Measurements from ENCODE around the gene PREP.

PREP gene

GRCh38 chr6:105375797-105376196 is 27.1 kb downstream of the PREP start:
- peaks cover 3% of the 10 kb centered on the region for H3K36me3 ChIP-seq (ENCODE audit: control insufficient read depth, insufficient read depth, low read length)

GRCh38 chr6:105374010-105374420 is 28.9 kb downstream of the PREP start:
- no peak for DNase-seq (ENCODE audit: extremely low read depth, insufficient read length)

More at GRCh38 chr6:105375797-105376196, 27.1 kb downstream of the PREP start:
- H3K4me3 ChIP-seq (replicated peaks; ENCODE audit: low read depth, low read length): no peak overlapping the region
- no peaks in the 10 kb centered on the region for H3K27me3 ChIP-seq (replicated peaks; ENCODE audit: control insufficient read depth, insufficient read depth, low read length)
- DNase-seq (ENCODE audit: extremely low read depth, insufficient read length): no peak
- no peak for TF ChIP-seq CTCF (IDR thresholded peaks at IDR 0.05; ENCODE audit: insufficient read depth, low read length, poor library complexity, severe bottlenecking)

GRCh38 chr6:105373481-105373880 is 29.4 kb downstream of the PREP start:
- H3K36me3 ChIP-seq (ENCODE audit: control insufficient read depth, insufficient read depth, low read length): peaks cover 3% of the 10 kb centered on the region

More at GRCh38 chr6:105374010-105374420, 28.9 kb downstream of the PREP start:
- no peak overlapping the region for H3K4me3 ChIP-seq (replicated peaks; ENCODE audit: low read depth, low read length)
- no peak for TF ChIP-seq CTCF (IDR thresholded peaks at IDR 0.05; ENCODE audit: insufficient read depth, low read length, poor library complexity, severe bottlenecking)
- no peaks in the 10 kb centered on the region for H3K27me3 ChIP-seq (replicated peaks; ENCODE audit: control insufficient read depth, insufficient read depth, low read length)
- peaks cover 3% of the 10 kb centered on the region for H3K36me3 ChIP-seq (ENCODE audit: control insufficient read depth, insufficient read depth, low read length)

GRCh38 chr6:105372849-105373182 is 30.1 kb downstream of the PREP start:
- no peak for DNase-seq (ENCODE audit: extremely low read depth, insufficient read length)
- Histone ChIP-seq H3K36me3 (ENCODE audit: control insufficient read depth, insufficient read depth, low read length) (peaks cover 3% of the 10 kb centered on the region), H3K4me3 (replicated peaks; ENCODE audit: low read depth, low read length) (no peak overlapping the region), H3K27me3 (replicated peaks; ENCODE audit: control insufficient read depth, insufficient read depth, low read length) (no peaks in the 10 kb centered on the region)
- TF ChIP-seq CTCF (IDR thresholded peaks at IDR 0.05; ENCODE audit: insufficient read depth, low read length, poor library complexity, severe bottlenecking): no peak

More at GRCh38 chr6:105373481-105373880, 29.4 kb downstream of the PREP start:
- DNase-seq (ENCODE audit: extremely low read depth, insufficient read length): no peak
- no peak overlapping the region for H3K4me3 ChIP-seq (replicated peaks; ENCODE audit: low read depth, low read length)
- H3K27me3 ChIP-seq (replicated peaks; ENCODE audit: control insufficient read depth, insufficient read depth, low read length): no peaks in the 10 kb centered on the region
- TF ChIP-seq CTCF (IDR thresholded peaks at IDR 0.05; ENCODE audit: insufficient read depth, low read length, poor library complexity, severe bottlenecking): no peak

GRCh38 chr6:105372142-105372848 is 30.6 kb downstream of the PREP start:
- no peak for DNase-seq (ENCODE audit: extremely low read depth, insufficient read length)
- TF ChIP-seq CTCF (IDR thresholded peaks at IDR 0.05; ENCODE audit: insufficient read depth, low read length, poor library complexity, severe bottlenecking): no peak
- H3K36me3 ChIP-seq (ENCODE audit: control insufficient read depth, insufficient read depth, low read length): peaks cover 3% of the 10 kb centered on the region
- no peak overlapping the region for H3K4me3 ChIP-seq (replicated peaks; ENCODE audit: low read depth, low read length)
- H3K27me3 ChIP-seq (replicated peaks; ENCODE audit: control insufficient read depth, insufficient read depth, low read length): no peaks in the 10 kb centered on the region
